HG02759 (cell line): ENCODE results near the gene DBNDD1.
"Not testable (repeated sequence)": the region's sequence is repeated elsewhere in the genome, so short reads cannot be mapped to it uniquely, and the experiment has no call there.

Experiments used
- ATAC-seq: cut with Tn5 transposase; IDR thresholded peaks from one replicate; pipeline ENCODE4 v1.9.1; 2021; ENCODE audit warnings: mild to moderate bottlenecking, moderate library complexity; ENCODE audit not compliant: unreplicated experiment

DBNDD1 gene

GRCh38 chr16:90012991-90013745 lies 6.1 kb downstream of the DBNDD1 start:
- no peak for ATAC-seq

DNA sequence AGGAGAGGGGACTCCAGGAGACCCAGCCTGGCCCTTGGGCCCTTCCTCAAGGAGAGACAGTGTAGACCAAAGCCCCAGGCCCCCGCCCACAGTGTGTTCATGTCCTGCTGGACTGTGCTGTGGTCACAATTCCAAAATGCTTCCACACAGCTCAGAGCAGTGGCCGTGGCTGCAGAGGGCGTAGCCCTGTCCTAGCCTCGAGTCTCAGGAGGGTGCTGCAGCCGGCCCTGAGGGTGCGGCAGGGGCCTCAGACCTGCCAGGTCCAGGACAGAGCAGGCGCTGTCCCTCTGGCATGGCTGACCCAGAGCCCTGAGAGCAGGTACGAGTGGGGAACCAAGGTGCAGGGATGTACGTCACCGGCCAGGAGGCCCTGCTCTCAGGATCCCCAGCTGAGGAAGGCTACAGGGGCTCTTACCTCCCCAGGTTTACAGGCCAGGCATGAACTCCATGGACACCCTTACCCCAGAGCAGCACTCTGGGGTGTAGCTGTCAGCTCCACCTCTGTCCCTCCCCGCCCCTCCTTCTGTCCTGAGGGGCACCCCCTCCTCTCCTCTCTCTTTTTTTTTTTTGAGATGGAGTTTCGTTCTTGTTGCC lies 7.3 kb downstream of the DBNDD1 start:
- ATAC-seq = no peak

GRCh38 chr16:90011508-90011819 lies 7.8 kb downstream of the DBNDD1 start:
- ATAC-seq = no peak

- ATAC-seq = no peak
Observed at GRCh38 chr16:90010676-90011507, 8.4 kb downstream of the DBNDD1 start.

- no peak for ATAC-seq
Observed at GRCh38 chr16:90009172-90009899, 9.9 kb downstream of the DBNDD1 start.

DNA sequence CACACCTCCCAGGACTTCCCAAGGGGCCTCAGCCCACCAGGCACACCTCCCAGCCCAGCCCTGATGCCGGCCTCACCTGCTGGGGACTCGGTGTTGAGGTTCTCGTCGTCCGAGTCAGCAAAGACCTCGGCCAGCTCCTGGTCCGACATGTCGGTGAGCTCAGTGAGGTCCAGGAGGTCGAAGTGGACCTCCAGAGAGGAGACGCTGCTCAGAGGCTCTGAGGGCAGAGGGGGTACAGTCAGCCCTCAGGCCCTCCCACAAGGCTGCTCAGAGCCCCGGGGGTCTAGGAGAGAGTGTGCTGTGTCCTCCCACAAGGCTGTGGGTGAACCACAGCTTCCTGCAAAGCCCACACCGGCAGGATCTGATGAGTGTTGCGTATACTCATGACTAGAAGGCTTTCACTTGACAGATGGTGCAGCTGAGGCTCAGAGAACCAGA lies 10.5 kb downstream of the DBNDD1 start:
- ATAC-seq = peak; percentile 75

GRCh38 chr16:90007635-90008234 lies 11.5 kb downstream of the DBNDD1 start:
- not testable (repeated sequence) for ATAC-seq

GRCh38 chr16:90007015-90007414 lies 12.2 kb downstream of the DBNDD1 start:
- ATAC-seq = no peak

GRCh38 chr16:90005956-90006663 lies 13.1 kb downstream of the DBNDD1 start:
- ATAC-seq = no peak

GRCh38 chr16:90004577-90004976 lies 14.7 kb downstream of the DBNDD1 start:
- ATAC-seq = no peak

- no peak for ATAC-seq
Observed at GRCh38 chr16:90002759-90003158, 16.5 kb downstream of the DBNDD1 start.

DNA sequence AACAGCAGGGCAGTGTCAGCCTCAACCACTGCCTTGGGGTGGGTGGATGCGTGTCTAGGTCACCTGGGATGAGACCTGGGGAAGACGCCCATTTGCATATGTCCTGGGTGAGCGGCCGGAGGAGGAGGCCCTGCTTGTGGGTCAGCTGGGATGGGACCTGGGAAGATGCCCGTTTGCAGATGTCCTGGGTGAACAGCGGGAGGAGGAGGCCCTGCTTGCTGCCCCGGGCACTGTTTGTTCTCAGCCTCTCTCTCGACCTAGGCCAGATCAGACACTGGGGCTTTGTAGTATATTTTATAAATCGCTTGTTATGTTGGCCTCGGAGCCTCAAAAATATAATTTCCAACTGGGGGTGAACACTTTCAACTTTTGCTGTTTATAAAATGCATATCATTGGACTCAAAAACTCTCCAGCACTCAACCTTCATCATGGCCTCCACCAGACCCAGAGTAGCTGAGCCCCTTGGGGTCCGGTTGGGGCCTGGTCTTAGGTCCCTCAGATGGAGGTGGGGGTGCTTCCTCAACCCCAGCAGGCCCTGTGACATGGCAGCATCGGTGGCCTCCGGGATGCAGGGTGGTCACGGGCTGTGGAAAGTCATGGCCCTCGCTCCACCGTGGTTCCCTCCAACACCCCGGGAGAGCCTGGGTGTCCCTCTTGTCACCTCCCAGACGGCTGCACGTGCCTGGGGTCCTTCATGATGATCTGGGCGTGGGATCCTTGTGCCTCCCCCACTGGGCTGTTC lies 17.3 kb downstream of the DBNDD1 start:
- no peak for ATAC-seq

DNA sequence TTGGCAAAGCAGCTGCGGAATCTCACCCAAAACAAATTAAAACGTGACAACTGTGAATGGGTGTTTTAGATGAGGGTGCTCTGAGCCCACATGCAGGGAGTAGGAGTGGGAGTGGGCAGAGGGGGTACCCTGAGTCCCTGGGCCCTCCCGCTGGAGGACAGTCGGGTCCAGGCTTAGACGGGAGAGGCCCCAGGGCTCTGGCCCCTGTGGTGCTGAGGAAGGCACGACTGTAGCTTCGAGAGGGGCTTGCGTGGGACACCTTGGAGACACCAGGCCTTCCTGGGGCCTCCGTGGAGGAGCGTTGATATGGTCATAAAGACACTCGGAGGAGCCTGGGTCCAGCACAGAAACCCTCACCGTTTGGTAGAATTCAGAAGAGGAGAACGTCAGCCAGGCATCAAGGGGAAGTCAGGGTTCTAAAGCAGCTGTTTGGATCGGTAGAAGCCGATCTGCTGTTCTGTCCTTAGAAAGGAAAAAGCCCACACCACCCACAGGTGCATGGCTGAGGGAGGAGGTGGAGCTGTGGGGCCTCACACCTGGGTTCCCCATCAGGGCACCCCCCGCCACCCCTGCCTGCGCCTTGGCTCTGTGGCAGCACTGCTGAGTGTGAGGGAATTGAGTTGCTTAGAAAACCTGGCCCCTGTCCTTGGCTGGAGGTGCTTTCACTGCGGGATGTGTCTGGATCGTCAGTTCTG lies 18.4 kb downstream of the DBNDD1 start:
- no peak for ATAC-seq

- no peak for ATAC-seq
Observed at GRCh38 chr16:89999831-90000574, 19.3 kb downstream of the DBNDD1 start.

- ATAC-seq = no peak
Observed at GRCh38 chr16:89996178-89996489, 23.1 kb downstream of the DBNDD1 start.

GRCh38 chr16:89995475-89996177 lies 23.6 kb downstream of the DBNDD1 start:
- not testable (repeated sequence) for ATAC-seq

DNA sequence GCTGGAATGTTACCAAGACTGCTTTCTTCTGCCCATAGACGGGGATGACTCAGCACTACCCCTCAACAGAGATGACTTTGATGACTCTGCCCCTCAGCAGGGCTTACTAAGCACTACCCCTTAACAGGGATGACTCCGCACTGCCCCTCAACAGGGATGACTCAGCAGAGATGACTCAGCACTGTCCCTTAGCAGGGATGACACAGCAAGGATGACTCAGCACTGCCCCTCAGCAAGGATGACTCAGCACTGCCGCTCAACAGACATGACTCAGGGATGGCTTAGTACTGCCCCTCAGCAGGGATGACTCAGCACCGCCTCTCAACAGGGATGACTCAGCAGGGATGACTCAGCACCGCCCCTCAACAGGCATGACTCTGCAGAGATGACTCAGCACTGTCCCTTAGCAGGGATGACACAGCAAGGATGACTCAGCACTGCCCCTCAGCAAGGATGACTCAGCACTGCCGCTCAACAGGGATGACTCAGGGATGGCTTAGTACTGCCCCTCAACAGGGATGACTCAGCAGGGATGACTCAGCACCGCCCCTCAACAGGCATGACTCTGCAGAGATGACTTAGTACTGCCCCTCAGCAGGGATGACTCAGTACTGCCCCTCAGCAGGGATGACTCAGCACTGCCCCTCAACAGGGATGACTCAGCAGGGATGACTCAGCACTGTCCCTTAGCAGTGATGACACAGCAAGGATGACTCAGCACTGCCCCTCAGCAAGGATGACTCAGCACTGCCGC lies 24.4 kb downstream of the DBNDD1 start:
- not testable (repeated sequence) for ATAC-seq
